T-helper 2 cell (primary cell): ENCODE data around the gene CD226.
A peak's percentile ranks its signal among the peaks of the same experiment; 100 is the strongest.
"Not testable (repeated sequence)": the region's sequence is repeated elsewhere in the genome, so short reads cannot be mapped to it uniquely, and the experiment has no call there.

Source experiments
- DNase-seq, 5 experiments: peaks; one replicate each; pipeline versions ENCODE4 v3.0.0 to v3.0.0-alpha.2; 2012 to 2022
- total RNA-seq, 2 donors: gene quantifications; one replicate each; lab custom pipeline; 2026; lab: John Stamatoyannopoulos, UW

CD226 gene
- total RNA-seq: 119 to 162 reads per million in 2 donors

DNA sequence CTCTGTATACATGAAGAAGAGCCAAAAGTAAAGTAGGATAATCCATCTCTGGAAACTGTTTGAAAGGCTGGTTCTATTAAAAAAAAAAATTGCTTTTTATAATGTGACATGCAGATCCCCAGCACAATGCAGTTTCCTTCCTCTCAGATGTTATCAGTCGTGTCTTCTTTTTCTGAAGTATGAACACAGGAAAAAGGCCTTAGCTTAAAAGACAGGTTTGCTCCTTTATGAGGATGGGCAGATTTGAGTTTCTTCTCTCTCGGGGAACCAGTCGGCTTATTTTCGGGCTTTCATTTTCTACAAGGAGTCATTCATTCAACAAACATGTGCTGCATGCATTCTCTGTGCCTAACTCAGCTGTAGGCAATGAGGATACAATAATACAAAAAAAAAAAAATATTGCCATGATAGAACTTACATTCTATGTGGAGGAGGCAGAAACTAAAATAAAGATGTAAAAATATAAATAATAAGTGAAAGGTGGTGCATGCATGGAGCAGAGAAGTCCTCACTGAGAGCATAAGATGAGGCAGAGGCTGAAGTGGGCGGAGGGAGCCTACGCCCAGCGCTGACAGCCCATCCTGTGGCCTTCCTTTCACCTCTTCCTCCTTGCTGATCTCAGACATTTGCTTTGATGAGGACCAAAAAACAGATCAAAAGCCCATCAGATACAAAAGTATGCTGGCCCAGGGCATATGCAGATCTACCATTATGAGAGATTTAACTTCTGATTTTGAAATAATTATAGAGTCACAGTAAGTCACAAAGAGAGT, at the start of gene CD226:
Gene CD226, minus strand, starts transcription at position 513 of the 773 bp plus-strand sequence. Its CDS starts 467 bp downstream, at position 46.
- DNase-seq: peak in 2 of 5 experiments; percentile 33 to 79

DNA sequence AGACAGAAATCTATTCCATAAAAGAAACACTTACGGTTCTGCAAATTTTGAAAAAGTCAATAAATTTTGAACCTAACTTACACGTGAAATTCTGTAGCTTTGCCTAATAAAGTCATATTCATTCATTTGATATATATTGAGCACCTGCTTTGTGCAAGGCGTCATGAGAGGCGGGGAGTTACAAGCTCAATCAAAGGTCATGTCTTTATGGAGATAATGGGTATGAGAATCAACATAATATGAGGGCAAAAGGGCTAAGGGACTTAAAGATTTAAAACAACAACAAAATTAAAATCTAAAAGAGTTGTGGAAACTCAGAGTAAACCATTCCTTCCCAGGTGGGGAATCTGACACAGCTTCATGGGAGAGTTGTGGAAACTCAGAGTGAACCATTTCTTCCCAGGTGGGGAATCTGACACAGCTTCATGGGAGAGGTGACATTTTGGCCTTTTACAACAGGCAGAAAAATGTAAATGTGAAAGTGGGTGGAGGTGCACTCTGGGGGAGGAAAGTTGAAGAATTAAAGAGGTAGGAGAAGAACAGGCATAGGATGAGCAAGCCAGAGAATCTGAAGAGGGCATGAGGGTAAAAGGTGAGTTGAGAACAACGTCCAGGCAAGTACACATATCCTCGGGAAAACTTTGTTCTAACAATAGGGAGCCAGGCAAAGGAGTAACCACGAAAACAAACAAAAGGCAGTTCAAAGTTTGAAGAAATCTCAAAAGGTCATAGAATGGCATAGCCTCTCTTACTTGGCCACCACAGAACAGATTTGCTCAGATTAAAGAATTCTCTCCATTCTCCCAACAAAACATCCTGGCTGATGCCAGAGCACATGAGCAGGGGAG, 49.5 kb upstream of the CD226 start:
- no peak for DNase-seq

DNA sequence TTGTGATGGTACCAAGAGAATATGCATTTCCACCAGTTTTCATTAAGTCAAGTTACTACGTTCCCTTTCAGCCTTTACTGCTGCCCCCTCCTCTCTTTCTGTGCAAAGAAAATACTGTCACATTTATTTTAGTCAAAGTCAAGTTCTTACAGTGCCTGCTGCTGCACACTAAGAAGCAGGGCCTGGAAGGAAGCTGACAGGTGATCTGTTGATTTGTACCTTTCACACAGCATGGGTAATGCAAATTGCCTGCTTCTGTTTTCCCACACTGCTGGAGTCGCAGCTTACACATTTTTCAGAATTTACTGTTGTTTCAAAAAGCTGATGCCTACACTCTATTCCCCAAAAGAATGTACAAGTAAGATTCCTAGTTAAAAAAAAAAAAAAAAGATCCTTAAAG, 48.7 kb upstream of the CD226 start:
- DNase-seq: no peak

DNA sequence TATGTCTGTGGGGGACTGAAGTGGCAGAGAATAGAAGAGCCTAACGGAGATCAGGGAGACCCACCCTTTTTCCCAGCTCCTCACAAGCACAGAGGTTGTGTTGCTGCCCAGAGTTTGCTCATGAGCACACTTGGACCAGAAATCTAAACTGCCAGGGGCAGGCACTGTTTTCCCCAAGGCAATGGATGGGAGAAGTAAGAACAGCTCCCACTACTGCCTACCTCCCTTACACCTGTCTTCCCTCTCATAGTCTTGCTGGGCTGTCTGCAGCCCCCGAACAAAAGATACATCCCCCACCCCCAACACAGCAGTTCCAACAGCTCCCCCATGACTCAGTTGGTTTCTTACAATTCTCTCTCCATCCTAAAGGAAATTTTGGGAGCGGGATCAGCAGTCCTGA, 48.1 kb upstream of the CD226 start:
- no peak for DNase-seq

DNA sequence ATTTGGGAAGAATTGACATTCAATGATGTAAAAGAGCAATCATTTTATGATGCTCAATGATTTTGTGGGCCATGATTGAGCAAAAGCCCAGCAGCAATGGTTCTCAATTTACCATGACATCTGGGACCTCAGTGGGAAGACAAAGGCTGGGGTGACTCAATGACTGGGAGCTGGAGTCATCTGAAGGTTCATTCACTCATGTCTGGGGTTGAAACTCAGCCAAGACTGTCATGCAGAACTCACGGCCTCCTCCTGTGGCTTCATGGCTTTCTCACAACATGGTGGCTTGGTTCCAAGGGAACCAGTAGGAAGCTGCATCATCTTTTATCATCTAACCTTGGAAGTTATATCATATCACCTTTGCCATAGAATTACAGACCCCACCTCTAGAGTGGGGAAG, 45.1 kb upstream of the CD226 start:
- no peak for DNase-seq

DNA sequence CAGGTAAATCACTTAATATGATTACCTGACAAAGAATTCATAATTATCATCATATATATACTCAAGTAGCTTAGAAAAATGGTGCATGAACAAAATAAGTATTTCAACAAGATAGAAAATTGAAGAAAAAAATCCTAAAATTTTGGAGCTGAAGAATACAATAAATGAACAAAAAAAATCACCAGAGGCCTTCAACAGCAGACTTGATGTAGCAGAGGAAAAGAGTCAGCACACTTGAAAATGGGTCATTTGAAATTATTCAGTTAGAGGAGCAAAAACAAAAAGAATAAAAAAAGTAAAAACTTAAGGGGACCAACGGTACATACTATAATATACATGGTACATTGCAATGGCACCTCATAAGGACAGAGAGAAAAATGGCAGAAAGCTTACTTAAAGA, 40.2 kb upstream of the CD226 start:
- DNase-seq: no peak

DNA sequence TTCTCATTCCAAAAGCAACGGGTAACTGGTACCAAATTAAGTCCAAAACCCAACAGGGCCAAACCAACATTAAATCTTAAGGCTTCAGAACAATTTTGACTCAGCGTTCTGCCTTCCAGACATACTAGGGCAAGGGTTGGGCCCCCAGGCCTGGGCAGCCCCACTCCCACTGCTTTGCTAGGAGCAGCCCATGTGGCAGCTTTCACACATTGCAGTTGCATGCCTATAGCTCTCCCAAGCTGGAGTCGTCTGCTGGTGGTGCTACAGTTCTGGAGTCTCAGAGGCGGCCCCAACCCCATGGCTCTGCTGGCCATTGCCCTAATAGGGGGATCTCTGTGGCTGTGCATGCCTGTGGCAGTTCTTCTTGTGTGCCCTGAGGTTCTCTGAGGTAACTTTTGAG, 37.6 kb upstream of the CD226 start:
- no peak for DNase-seq

DNA sequence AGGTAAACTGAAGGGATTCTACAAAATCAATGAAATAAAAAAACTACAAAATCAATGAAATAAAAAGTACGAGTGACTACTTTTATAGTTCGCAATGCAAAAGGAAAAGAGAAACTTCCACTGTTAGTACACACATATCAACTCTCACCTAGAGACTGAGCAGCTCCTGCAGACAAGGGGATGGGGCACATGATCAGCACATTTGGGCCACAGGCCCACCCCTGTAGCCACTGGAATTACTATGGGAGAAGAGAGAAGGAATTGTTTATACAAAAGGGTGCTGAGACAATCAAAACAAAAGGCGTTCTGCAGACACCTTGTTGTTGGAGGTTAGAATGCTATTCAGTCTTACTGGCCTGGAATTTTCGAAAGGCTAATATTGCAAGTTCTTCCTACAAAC, 34.7 kb upstream of the CD226 start:
- no peak for DNase-seq

DNA sequence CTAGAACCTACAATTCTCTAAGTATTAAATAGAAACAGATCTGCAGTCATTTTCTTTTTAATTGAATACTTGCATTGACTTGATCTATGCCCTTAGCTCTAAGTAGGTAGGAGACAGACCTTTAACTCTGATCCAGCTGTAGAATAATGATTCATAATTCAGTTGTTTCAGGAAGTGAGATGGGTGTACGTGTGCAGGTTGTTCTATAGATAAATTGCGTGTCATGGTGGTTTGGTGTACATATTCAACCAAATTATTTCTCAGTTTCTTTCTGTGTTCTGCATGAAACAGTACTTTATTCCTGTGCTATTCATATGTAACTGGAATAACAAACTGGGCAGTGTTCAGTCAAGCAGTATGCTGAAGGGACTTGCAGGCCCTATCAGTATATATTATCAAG, 34.3 kb upstream of the CD226 start:
- peak in 1 of 5 experiments; percentile 58 for DNase-seq

DNA sequence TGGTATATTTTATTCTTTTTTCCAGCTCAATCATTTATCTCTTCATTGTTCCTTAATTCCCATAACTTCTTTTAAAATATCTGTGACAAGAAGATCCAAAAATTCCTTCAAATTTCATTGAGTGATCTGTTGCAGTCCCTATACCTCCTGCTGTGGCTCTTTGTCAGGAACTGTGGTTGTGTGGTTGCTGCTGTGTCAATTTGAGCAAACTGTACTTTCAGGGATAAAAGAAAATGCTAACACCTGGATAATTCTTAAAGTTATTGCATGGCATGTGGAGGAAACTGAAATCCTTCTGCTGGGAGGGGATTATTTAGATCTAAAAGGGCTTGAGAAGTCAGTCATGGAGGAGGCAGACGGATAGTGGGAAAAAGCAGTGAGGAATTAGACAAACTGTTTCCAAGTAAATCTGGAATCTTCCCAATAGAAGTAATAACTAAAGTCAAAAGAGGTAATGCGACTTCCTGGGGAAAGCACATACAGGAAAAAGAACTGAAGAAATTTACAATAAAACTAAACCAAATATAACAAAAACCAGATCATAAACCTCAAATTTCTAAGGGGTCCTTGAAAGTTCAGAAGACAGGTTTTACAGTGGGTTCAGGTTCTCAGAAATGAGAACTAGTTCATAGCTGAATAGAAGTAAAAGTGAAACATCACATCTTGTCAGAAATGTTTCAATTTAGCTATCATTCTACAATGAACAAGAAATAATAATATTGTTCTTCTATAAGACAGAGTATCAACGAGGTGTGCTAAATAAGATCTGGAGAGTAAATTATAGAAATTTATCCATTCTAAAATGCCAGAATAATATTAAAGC, 33.5 kb upstream of the CD226 start:
- DNase-seq: no peak

DNA sequence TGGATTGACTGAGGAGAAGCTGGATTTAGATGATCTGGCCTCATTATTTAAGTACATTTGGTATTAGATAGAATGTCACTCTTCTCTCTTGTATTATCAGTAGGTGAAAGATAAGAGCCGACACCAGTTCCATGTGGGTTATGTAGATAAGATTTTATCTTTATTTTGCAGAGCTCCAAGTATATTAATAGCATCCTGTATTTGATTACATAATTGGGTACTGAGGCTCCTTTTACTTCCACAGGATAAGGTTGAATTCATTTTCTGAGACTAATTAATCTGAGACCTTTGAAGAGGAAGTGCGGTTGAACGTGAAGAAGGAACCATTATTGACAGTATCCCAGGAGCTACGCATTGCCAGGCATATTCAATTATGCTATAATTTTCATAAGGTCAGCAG, 32.8 kb upstream of the CD226 start:
- DNase-seq: peak in 1 of 5 experiments; percentile 16

DNA sequence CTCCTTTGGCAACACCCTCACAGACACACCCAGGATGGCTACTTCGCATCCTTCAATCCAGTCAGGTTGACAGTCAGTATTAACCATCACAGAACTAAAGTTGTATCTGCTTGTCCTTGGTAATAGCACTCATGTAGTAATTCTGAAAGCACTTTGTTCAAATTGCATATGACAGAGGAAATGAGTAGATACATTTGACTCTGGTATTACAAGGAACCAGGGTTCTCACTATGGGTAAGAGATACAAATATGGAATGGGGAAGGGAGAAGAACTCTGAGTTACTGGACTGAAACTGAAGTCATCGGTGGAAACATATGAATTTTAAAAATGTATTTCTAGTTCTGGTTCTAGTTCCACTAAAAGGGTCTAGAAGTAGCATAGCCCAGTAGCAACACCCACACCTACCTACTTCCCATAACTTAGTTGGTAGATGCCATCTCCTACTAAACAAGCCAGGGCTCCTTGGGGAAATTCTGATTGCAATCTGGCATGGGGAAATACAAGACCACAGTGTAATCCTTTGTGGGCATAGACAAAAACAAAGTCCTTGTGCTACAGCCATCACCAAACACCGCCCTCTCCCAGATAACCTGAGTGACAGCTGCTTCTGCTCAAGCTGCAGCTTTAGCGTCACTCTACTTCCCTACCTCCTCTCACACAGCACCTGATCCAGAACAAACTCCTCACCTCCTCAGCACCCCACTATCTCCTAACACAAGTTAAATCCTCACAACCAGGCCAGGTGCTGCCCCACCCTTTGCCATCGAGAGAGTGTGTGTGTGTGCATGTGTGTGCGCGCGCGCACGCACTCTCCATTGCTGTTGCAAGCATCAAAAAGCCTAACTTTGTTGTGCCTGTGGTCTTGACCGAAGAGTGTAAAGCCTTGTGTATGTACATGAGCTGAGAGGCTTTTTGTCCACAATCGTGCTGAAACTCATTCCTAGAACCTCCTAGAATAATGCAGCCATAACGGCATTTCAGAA, 31.4 kb upstream of the CD226 start:
- DNase-seq: peak in 1 of 5 experiments; percentile 38

DNA sequence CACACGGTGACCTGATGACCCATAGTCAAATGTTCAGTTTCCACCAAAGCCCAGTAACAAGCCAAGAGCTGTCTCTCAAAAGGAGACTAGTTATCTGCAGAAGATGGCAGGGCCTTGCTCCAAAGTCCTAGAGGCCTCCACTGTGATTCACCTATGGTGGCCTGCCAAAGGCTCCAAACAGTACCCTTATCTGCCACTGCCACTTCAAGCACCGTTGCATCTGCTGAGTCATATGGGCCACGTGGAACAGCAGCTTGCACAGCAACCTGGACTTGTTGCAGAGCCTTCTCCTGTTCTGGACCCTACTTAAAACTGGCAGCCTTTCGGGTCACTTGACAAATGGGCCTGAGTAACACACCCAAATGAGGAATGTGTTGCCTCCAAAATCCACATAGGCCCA, 27.6 kb upstream of the CD226 start:
- DNase-seq: not testable (repeated sequence)

DNA sequence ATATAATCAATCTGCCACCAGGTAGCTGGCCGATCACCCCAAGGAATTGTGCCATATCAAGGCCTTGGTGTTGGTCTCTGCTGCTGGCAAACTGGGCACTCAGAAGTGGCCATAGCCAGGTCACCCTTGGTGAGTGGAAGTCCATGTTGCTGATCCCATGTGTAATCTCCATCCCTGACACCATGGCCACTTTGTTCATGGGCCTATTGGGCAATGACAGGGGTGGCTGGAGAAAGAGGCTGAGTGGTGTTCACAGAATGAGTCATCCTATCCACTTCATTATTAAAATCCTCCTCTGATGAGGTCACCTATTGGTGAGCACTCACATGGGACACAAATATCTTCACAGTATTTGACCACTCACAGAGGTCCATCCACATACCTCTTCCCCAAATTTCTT, 26.7 kb upstream of the CD226 start:
- no peak for DNase-seq

DNA sequence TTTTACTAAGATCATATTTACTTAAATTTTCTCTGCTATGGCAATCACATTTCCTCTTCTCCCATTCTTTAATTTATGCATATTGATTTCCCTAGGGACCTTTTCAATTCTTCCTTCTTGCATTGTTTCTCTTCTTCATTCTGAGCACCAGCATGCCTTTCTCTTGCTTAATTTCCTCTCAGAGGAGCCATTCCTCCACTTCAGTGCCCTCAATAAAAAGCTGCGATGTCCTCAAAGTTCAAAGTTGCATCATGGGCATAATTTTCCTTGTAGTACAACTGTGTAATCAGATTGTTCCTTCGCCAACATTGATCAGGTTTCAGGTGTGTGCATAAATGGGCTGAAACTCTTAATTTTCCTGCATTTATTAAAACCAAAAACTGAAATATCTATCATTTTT, 21.8 kb upstream of the CD226 start:
- DNase-seq: no peak

DNA sequence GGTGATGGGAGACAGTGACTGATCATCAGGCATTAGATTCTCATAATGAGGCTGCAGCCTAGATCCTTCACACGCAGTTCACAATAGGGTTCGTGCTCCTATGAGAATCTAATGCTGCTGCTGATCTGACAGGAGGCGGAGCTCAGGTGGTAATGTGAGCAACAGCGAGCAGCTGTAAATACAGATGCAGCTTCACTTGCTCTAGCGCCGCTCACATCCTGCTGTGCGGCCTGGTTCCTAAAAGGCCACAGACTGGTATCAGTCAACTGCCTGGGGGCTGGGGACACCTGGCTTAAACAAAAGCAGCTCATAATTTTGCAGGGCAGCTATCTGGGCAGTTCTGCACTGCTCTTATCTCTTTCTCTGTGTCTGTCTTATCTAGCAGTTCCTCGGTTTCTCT, 20.4 kb upstream of the CD226 start:
- peak in 2 of 5 experiments; percentile 16 to 88 for DNase-seq

DNA sequence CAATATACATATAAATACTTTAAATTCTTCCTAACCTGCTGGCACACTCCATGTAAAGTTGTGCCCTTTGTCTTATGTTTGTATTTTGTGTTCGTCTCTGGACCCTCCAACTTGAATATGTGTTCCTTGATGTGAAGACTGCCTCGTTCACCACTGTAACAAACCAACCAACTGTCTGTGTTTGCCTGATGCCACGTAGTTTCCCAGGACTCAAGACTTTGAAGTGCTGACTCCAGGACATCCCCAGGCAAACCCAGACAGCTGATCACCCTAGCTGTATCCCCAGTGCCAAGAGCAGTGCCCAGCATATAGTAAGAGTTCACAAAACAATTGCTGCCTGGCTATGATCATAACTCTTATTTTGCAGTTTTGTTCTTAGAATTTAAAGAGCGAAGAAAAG, 15.5 kb upstream of the CD226 start:
- DNase-seq: no peak

DNA sequence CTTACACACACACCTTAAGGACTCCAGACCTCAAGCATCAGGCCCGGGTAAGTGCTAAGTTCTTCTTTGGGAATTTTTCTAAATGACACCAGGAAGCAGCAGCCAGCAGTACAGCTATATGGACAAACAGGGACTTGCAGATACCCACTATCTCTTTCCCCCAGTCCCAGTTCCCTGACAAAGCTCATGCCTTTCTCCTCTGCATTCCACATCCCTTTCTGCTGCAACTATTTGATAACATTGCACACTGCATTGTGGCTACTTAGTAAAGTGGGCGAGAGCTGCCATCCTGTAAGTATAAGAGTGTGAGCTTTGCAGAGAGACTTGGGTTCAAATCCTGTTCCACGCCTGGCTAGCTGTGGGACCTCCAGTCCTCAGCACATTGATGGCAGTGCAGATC, 14.0 kb upstream of the CD226 start:
- no peak for DNase-seq

DNA sequence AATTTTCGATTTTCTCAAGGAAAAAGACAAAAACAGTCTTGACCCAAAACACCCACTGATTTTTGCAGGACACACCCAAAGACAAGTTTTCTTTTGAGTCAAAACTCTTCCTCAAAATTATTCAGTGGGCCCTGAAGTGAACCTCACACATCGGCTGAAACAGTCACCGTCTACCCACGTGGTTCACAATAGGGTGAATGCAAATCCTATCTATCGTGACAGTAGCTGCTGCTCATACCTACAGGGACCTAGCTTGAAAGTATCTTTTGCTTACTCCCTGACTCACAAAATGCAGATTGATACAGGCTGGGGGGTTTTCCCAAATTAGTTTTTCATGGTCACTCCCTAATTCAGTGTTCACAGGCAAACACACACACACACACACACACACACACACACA, 10.7 kb upstream of the CD226 start:
- DNase-seq: peak in 1 of 5 experiments; percentile 71

DNA sequence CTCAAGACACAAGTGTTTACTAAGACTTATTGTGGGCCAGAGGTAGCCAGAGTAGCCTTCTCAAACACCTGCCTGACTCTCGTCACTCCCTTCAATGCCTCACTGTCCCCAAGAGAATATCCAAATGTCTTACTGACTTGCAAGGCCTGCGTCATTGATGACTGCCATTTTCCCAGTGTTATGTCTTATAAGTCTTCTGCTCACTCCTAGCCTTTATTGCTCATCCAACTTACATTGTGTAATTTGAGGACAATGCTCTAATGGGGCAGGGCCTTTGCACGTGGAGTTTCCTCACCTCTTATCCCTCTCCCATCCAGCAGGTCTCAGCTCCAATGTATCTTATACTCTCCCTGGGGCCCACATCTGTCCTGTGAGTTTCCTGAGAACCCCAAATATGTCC, 10.1 kb upstream of the CD226 start:
- no peak for DNase-seq
